Mesenchymal stem cell (in vitro differentiated cells and primary cell): ENCODE results near the gene R3HDM4.

ENCODE experiments used
- DNase-seq: peaks from one replicate; pipeline ENCODE4 v3.0.0-alpha.2; 2013
- H2AFZ ChIP-seq: one replicate; pipeline ENCODE4 v1.6.1; 2013; ENCODE audit warnings: low read depth, mild to moderate bottlenecking, control low read depth, inconsistent platforms, low read length, moderate library complexity
- H2AK5ac ChIP-seq: 2 replicates; pipeline ENCODE4 v1.6.1; 2013; ENCODE audit warnings: low read length, moderate library complexity, mild to moderate bottlenecking, inconsistent platforms; ENCODE audit not compliant: severe bottlenecking
- H2BK120ac ChIP-seq: one replicate; pipeline ENCODE4 v1.6.1; 2013; ENCODE audit warnings: low read depth, mild to moderate bottlenecking, inconsistent platforms, low read length, moderate library complexity
- H2BK12ac ChIP-seq, 2 experiments: one replicate each; pipeline ENCODE4 v1.6.1; 2013; ENCODE audit warnings: inconsistent platforms in 2 of 2, low read length in 2 of 2, mild to moderate bottlenecking in 2 of 2, moderate library complexity in 2 of 2, control low read depth in 1 of 2
- H2BK15ac ChIP-seq: one replicate; pipeline ENCODE4 v1.6.1; 2013; ENCODE audit warnings: mild to moderate bottlenecking, low read depth, inconsistent platforms; ENCODE audit not compliant: poor library complexity, severe bottlenecking
- H2BK5ac ChIP-seq: 2 replicates; pipeline ENCODE4 v1.6.1; 2013; ENCODE audit warnings: low read depth, mild to moderate bottlenecking, low read length, control low read depth, inconsistent platforms; ENCODE audit not compliant: poor library complexity, severe bottlenecking
- H3K14ac ChIP-seq, 2 experiments: one replicate each; pipeline ENCODE4 v1.6.1; 2013; ENCODE audit warnings: inconsistent platforms in 2 of 2, low read length in 2 of 2, control low read depth in 1 of 2, mild to moderate bottlenecking in 1 of 2, moderate library complexity in 1 of 2
- H3K18ac ChIP-seq, 2 experiments: one replicate each; pipeline ENCODE4 v1.6.1; 2013; ENCODE audit warnings: inconsistent platforms in 2 of 2, low read length in 2 of 2, control low read depth in 1 of 2, low read depth in 1 of 2, mild to moderate bottlenecking in 1 of 2
- H3K23ac ChIP-seq, 2 experiments: one replicate each; pipeline ENCODE4 v1.6.1; 2013; ENCODE audit warnings: inconsistent platforms in 2 of 2, low read length in 2 of 2, mild to moderate bottlenecking in 2 of 2, moderate library complexity in 2 of 2, control low read depth in 1 of 2
- H3K27ac ChIP-seq: 2 replicates; pipeline ENCODE4 v1.5.1; 2013; ENCODE audit warnings: mild to moderate bottlenecking, moderate library complexity, low read length, control low read depth, inconsistent platforms; ENCODE audit not compliant: poor library complexity, severe bottlenecking
- H3K27me3 ChIP-seq, 2 experiments: 2 replicates each; pipeline versions ENCODE4 v1.6.1 to v1.7.0; 2013; ENCODE audit warnings: low read length in 2 of 2, mild to moderate bottlenecking in 2 of 2, moderate library complexity in 2 of 2, control low read depth in 1 of 2, inconsistent platforms in 1 of 2; ENCODE audit not compliant: control insufficient read depth in 1 of 2, insufficient read depth in 1 of 2
- H3K36me3 ChIP-seq, 2 experiments: 2 replicates each; pipeline versions ENCODE4 v1.6.1 to v1.7.0; 2013; ENCODE audit warnings: low read length in 2 of 2, control low read depth in 1 of 2, inconsistent platforms in 1 of 2, low read depth in 1 of 2, mild to moderate bottlenecking in 1 of 2; ENCODE audit not compliant: insufficient read depth in 2 of 2, control insufficient read depth in 1 of 2
- H3K4ac ChIP-seq, 2 experiments: one replicate each; pipeline ENCODE4 v1.6.1; 2013; ENCODE audit warnings: inconsistent platforms in 2 of 2, low read length in 2 of 2, mild to moderate bottlenecking in 2 of 2, moderate library complexity in 2 of 2, control low read depth in 1 of 2, low read depth in 1 of 2
- H3K4me1 ChIP-seq: 2 replicates; pipeline ENCODE4 v1.6.1; 2013; ENCODE audit warnings: low read depth, low read length, control low read depth; ENCODE audit not compliant: control insufficient read depth, insufficient read depth
- H3K4me2 ChIP-seq: 2 replicates; pipeline ENCODE4 v1.6.1; 2013; ENCODE audit warnings: low read length, mild to moderate bottlenecking, inconsistent platforms; ENCODE audit not compliant: poor library complexity, severe bottlenecking
- H3K4me3 ChIP-seq, 2 experiments: 2 replicates each; pipeline versions ENCODE4 v1.5.1 to v1.7.0; 2013; ENCODE audit warnings: low read length in 2 of 2, mild to moderate bottlenecking in 2 of 2, control low read depth in 1 of 2, low read depth in 1 of 2; ENCODE audit not compliant: insufficient read depth in 1 of 2
- H3K79me1 ChIP-seq: replicated peaks from 2 replicates; pipeline ENCODE4 v1.6.1; 2013; ENCODE audit warnings: mild to moderate bottlenecking, control low read depth, low read length, inconsistent platforms; ENCODE audit not compliant: poor library complexity, severe bottlenecking
- H3K9ac ChIP-seq: 2 replicates; pipeline ENCODE4 v1.7.0; 2013; ENCODE audit warnings: mild to moderate bottlenecking, low read length, moderate library complexity
- H3K9me3 ChIP-seq: 2 replicates; pipeline ENCODE4 v1.7.0; 2013; ENCODE audit warnings: mild to moderate bottlenecking, low read length; ENCODE audit not compliant: control insufficient read depth
- H4K8ac ChIP-seq: one replicate; pipeline ENCODE4 v1.6.1; 2013; ENCODE audit warnings: inconsistent platforms, mild to moderate bottlenecking, low read length, moderate library complexity
- H4K91ac ChIP-seq: one replicate; pipeline ENCODE4 v1.6.1; 2013; ENCODE audit warnings: mild to moderate bottlenecking, low read length, inconsistent platforms
- WGBS: methylation state at CpG from one replicate; pipeline ENCODE4 v1.1.7; 2013; ENCODE audit warnings: mixed read lengths; 5-methylcytosine and 5-hydroxymethylcytosine counted together

Gene R3HDM4

DNA sequence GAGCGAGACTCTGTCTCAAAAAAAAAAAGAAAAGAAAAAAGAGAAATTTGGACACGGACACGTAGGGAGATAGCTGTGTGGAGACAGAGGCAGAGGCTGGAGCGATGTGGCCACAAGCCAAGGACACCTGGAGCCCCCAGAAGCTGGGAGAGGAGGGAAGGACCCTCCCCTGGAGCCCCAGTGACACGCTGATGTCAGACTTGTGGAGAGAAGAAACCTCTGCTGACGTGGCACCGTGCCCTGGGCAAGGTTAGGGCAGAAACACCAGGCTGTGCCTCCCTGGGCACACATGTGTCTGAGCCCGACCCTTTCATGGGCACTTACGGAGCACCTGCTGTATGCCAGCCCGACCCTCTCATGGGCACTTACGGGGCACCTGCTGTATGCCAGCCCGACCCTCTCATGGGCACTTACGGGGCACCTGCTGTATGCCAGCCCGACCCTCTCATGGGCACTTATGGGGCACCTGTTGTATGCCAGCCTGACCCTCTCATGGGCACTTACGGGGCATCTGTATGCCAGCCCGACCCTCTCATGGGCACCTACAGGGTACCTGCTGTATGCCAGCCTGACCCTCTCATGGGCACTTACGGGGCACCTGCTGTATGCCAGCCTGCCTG, 30.6 kb upstream of the R3HDM4 start:
- Histone ChIP-seq H2BK12ac (no peak overlapping the region), H3K79me1 (no peaks in the 10 kb centered on the region), H3K9me3 (no peaks in the 10 kb centered on the region), H3K4me1 (peaks cover 60% of the 10 kb centered on the region), H2BK120ac (no peak overlapping the region), H3K27ac (no peak overlapping the region), H3K14ac (no peak overlapping the region), H3K27me3 (no peaks in the 10 kb centered on the region), H3K9ac (no peak overlapping the region), H2BK15ac (no peak overlapping the region), H2BK5ac (no peak overlapping the region), H2AFZ (no peak overlapping the region), H4K91ac (no peak overlapping the region), H3K18ac (no peak overlapping the region), H2AK5ac (no peak overlapping the region), H3K4me2 (no peak overlapping the region), H3K4ac (no peak overlapping the region), H3K4me3 (peak overlapping the region in 1 of 2 experiments; percentile 3), H3K36me3 (peaks cover 26 to 89% of the 10 kb centered on the region in 2 experiments), H4K8ac (no peak overlapping the region), H3K23ac (no peak overlapping the region)
- no peak for DNase-seq
- 97% methylated on average over 17 of the region's 17 CpGs for WGBS

DNA sequence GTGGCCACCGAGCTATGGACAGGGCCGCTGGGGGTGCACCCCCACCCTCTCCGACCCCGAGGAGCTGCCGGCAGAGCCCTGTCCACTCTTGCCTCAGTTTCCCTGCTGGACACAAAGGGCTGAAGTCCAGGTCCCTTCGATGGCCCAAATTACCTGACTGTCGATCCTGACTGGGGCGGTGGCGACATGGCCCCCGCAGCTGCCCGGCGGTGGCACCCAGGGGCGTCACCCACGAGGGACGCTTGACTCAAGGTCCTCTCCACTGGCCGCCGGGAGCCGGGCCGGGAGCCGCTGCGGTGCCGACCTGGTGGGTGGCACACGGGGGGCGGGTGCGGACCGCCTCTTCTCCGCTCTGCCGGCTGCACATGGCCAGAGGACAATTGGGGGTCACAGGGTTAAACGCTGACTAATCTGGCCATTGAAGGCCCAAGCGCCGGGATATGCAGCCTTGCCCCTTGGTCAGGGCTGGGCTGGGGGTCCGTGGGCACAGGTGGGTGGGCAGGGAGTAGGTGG, 29.2 kb upstream of the R3HDM4 start:
- no peaks in the 10 kb centered on the region for H3K79me1 ChIP-seq
- WGBS: 95% methylated on average over 32 of the region's 32 CpGs

GRCh38 chr19:941292-942132, 28.5 kb upstream of the R3HDM4 start:
- no peak overlapping the region for H3K4ac ChIP-seq
- peaks cover 53% of the 10 kb centered on the region for H3K4me1 ChIP-seq
- no peak for DNase-seq
- no peak overlapping the region for H3K23ac ChIP-seq
- H2BK12ac ChIP-seq: no peak overlapping the region
- no peak overlapping the region for H3K27ac ChIP-seq
- no peak overlapping the region for H2BK15ac ChIP-seq
- 95% methylated on average over 45 of the region's 45 CpGs for WGBS
- no peak overlapping the region for H3K9ac ChIP-seq
- no peak overlapping the region for H3K18ac ChIP-seq
- peak overlapping the region; percentile 30 for H4K91ac ChIP-seq
- H3K27me3 ChIP-seq: no peaks in the 10 kb centered on the region
- no peak overlapping the region for H2BK5ac ChIP-seq
- no peaks in the 10 kb centered on the region for H3K9me3 ChIP-seq
- no peak overlapping the region for H2AFZ ChIP-seq
- peak overlapping the region; percentile 40 for H4K8ac ChIP-seq
- no peak overlapping the region for H3K14ac ChIP-seq
- H3K36me3 ChIP-seq: peaks cover 38 to 91% of the 10 kb centered on the region in 2 experiments
- H3K79me1 ChIP-seq: no peaks in the 10 kb centered on the region
- H3K4me3 ChIP-seq: peak overlapping the region in 1 of 2 experiments; percentile 2
- no peak overlapping the region for H3K4me2 ChIP-seq
- no peak overlapping the region for H2BK120ac ChIP-seq
- H2AK5ac ChIP-seq: no peak overlapping the region

More for the DNA sequence above, 29.2 kb upstream of the R3HDM4 start:
- H3K4me2 ChIP-seq: no peak overlapping the region
- H3K27ac ChIP-seq: no peak overlapping the region
- H2AK5ac ChIP-seq: no peak overlapping the region
- H2AFZ ChIP-seq: no peak overlapping the region
- H3K14ac ChIP-seq: no peak overlapping the region
- no peak overlapping the region for H4K91ac ChIP-seq
- H3K9me3 ChIP-seq: no peaks in the 10 kb centered on the region
- no peak overlapping the region for H2BK120ac ChIP-seq
- H2BK5ac ChIP-seq: no peak overlapping the region
- no peak for DNase-seq
- peak overlapping the region; percentile 40 for H4K8ac ChIP-seq
- H2BK15ac ChIP-seq: no peak overlapping the region
- no peaks in the 10 kb centered on the region for H3K27me3 ChIP-seq
- H3K4me3 ChIP-seq: no peak overlapping the region
- no peak overlapping the region for H3K9ac ChIP-seq
- H3K4me1 ChIP-seq: peaks cover 54% of the 10 kb centered on the region
- H3K23ac ChIP-seq: no peak overlapping the region
- H3K36me3 ChIP-seq: peaks cover 37 to 88% of the 10 kb centered on the region in 2 experiments
- no peak overlapping the region for H3K4ac ChIP-seq
- H2BK12ac ChIP-seq: no peak overlapping the region
- H3K18ac ChIP-seq: no peak overlapping the region

GRCh38 chr19:940591-941291, 27.7 kb upstream of the R3HDM4 start:
- Histone ChIP-seq H2BK12ac (no peak overlapping the region), H3K79me1 (no peaks in the 10 kb centered on the region), H2AK5ac (no peak overlapping the region), H3K14ac (no peak overlapping the region), H4K8ac (peak overlapping the region; percentile 20), H3K9me3 (no peaks in the 10 kb centered on the region), H3K18ac (no peak overlapping the region), H3K27ac (no peak overlapping the region), H3K9ac (no peak overlapping the region), H3K36me3 (peaks cover 42 to 96% of the 10 kb centered on the region in 2 experiments), H2AFZ (no peak overlapping the region), H3K4me3 (peak overlapping the region in 1 of 2 experiments; percentile 20), H3K27me3 (no peaks in the 10 kb centered on the region), H4K91ac (peak overlapping the region; percentile 2), H2BK5ac (no peak overlapping the region), H3K4ac (no peak overlapping the region), H3K4me1 (peaks cover 53% of the 10 kb centered on the region), H2BK120ac (no peak overlapping the region), H3K4me2 (no peak overlapping the region), H2BK15ac (no peak overlapping the region), H3K23ac (no peak overlapping the region)
- WGBS: 95% methylated on average over 60 of the region's 64 CpGs
- no peak for DNase-seq
